ENCODE data around the gene KAZALD1.

GRCh38 chr10:101050208-101051069 lies 11.3 kb upstream of the KAZALD1 start:
- TF ChIP-seq POLR2A (IDR thresholded peaks at IDR 0.05; ENCODE audit: low read length) (no peak), GATA1 (IDR thresholded peaks at IDR 0.05; ENCODE audit: low read depth, low read length) (no peak)

All from erythroblast (primary cell).